GM21528 (cell line): ENCODE measurements around the gene ITGA4.

Experiments
- ATAC-seq: cut with Tn5 transposase; IDR thresholded peaks from one replicate; pipeline ENCODE4 v1.9.1; 2021; ENCODE audit warnings: mild to moderate bottlenecking, moderate library complexity; ENCODE audit not compliant: unreplicated experiment, low FRiP score

The ITGA4 gene

DNA sequence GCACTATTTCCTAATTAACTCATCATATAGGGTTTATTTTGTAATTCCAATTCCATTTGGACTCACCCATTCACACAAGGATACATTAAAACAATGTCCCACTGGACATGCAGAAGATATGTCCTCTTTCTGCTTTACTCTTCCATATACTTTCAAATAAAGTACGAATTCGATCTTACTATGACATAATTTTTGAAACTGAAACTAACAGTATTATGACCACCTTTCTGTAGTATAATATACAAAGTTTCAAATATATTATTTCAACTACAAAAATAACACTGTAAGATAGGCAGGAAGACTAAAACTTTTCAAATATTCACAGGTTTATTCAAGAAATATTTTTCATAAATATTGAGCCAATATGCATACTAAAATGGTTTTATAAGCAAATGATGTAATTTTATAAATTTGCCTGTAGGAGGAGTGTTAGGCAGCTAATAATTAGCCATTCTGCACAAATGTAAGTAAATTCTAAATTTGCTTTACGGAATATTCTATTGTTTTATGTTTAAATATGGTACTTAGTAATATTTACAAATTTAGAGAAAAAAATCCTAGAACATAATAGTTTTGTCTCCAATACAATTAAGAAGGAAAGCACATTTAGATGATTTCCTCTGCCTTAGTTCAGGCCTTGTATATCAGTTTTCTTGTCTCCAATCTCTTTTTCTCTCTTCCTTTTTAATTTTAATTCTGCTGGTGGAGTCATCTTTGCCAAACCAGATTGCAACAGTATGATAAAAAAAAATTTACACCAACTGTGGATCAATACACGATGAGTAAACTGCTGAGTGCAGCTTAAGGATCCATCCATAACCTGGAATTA lies 113.9 kb downstream of the ITGA4 start:
- no peak for ATAC-seq

DNA sequence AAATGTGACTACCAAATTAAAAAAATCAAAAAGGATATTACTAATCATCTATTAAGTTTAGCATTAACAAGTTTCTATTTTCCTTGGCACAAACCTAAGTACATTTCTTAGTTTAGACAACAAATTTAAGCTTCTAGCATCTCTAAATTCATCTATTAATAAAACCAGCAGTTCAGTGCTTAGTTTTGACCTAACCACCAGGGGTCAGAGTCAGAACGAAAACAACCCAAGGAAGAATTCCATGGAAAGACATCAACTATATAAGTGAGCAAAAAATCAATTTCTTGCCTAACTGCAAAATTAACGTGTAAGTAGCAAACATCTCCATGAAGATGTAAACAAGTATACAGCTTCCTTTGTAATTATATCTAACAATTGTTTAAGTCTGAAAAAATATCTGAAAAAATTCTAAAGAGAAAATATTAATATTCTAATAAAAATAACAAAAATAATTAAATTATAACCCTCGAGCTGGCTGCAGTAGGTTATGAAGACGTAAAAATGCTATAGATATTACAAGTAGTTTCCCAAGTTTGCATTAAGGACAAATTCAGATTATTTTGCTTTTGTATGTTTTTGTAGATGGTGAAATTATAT lies 116.1 kb downstream of the ITGA4 start:
- no peak for ATAC-seq

DNA sequence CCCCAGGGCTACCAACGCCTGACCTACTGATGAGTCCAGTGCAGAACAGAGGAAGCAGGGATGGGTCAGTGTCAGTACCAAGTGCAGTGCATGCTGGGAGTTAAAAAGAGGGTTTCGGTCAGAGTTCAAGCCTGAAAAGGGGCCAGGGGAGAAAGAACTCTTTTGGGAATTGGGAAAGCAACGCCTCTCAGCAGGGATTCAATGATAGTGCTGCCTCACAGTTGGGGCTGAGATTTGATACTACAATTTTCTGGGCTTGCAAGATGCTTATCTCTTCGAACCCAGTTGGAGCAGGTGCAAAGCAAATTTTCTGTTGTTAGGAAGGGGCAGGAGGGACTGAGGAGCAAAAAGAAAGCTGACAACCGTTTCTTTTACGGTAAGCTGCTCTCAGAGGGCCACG lies 117.1 kb downstream of the ITGA4 start:
- ATAC-seq: no peak

DNA sequence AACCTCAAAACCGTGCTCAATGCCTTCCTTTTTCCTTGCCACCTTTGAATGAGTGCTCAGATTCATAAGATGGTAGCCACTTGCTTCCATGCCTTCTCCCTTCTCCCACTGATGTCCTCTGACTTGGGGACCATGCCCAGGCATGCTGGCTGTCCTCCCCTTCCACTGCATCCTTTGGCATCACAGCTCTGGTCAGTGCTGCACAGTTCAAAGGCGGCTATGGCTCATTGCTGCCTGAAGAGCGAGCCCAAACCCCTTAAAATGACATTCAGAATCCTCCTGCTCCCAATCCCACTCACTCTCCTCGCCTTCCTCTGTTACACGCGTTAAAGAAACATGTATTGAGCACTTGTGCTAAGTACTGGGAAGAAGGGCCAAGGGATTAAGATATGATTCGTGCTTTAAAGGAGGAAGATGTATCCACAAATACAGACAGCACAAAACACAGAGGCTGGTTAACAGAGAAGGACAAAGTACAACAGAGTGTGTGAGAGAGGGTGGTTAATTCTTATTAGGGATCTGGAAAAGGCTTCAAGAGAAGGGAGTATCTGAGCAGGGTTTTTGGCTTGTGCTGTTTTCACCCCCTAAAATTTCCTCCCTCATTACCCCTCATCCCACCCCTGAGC lies 118.0 kb downstream of the ITGA4 start:
- ATAC-seq: no peak

DNA sequence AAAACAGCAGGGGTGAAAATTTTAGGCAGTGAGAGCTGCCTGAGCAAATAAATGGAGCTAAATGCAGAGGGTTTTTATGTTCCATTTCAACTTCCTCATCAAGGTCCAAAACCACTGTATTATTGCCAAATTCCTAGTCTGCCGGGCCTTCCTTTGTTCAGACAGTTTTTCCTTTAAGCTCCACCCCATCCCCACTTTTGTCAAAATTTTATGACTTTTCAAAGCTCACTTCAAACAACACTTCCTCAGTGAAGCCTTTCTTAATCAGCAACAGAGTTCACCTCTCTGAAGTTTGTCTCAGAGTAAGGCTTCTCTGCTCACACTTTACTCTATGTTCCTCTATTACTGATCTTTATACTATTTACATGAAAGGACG lies 118.5 kb downstream of the ITGA4 start:
- no peak for ATAC-seq

DNA sequence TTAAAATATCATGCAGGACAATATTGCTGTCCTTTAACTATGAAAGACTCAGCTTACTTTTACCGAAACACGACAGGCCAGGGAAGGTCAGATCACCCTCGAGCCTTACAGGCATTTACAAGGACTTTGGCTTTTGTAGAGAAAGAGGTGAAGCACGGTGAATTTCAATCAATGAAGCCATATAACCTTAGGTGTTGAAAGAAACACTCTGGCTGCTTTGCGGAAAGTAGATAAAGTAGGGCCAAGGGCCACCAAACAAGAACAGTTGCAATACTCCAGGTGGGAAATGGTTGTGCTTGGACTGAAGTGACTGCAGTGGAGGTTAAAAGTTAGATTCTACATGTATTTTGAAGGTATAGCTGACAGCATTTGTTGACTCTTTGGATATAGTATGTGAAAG lies 119.2 kb downstream of the ITGA4 start:
- ATAC-seq: no peak

DNA sequence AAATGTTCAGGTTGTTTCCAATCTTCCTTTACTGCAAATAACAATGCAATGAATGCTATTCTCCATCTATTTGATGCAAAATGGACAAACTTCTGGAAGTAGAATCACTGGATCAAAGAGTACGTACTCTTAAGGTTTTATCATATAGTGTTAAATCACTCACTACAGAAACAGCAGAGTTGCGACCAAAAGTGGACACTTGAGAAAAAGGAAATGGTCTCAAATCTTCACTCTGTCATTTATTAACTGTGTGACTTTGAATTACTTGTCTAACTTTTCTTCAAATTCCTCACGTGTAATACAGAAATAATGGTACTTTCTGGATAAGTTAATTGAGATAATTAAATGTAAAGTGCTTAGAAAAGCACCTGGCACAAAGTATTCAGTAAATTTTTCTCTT lies 121.6 kb downstream of the ITGA4 start:
- ATAC-seq: no peak

DNA sequence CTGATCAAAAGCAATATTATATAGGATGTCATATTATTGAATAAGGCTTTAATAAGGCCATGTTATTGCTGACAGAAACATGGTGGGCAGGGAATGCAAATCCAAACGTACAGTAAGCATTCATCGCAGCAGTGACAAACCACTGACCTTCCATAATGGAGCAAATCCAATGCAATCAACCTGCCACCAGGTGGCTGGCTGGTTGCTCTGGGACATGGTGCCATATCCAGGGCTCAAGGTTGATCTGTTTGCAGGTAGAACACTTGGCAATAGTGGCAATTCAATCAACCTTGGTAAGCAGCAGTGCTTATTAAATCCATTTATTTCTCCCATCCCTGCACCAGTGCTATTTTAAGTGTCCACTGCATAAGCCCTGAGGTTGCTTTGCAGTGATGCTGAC lies 124.3 kb downstream of the ITGA4 start:
- no peak for ATAC-seq

DNA sequence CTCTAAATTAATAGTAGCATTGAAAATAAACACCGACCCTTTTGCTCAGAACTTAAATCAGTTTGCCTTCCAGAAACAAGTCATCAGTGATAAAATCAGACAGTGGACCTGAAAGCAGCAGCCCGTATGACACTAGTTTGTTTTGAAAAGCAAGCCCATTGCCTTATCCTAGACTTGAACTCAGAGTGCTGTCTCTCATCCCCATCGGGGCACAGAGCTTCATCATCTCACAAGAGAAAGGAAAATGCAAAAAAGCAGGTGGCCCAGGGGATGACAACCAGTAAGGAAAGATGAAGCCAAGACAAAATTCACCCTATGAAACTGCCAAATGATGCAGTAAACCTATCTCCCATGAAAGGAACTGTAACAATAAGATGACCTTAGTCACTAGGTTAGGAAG lies 128.5 kb downstream of the ITGA4 start:
- ATAC-seq: no peak
